SJSA1 (cell line): Measurements from ENCODE around the gene PDIA2. TPM values are rescaled to one million over a fixed set of nuclear protein-coding genes. Genes with fewer than 3 reads are reported as not detected.

Source experiments
- DNase-seq, 2 experiments: peaks; one replicate each; pipeline ENCODE4 v3.0.0-alpha.2; 2015 to 2020; ENCODE audit warnings: low spot score in 2 of 2, low read depth in 1 of 2
- H3K27ac ChIP-seq: fragments of 250-450 bp; sonication (Bioruptor Pico); 2 replicates; pipeline ENCODE4 v1.5.1; 2020; ENCODE audit warnings: mild to moderate bottlenecking, moderate library complexity
- H3K27me3 ChIP-seq: fragments of 250-450 bp; sonication (Bioruptor Pico); replicated peaks from 2 replicates; pipeline ENCODE4 v1.5.1; 2020; ENCODE audit warnings: mild to moderate bottlenecking, moderate library complexity
- H3K36me3 ChIP-seq: fragments of 250-450 bp; sonication (Bioruptor Pico); 2 replicates; pipeline ENCODE4 v1.5.1; 2020; ENCODE audit warnings: mild to moderate bottlenecking
- H3K4me1 ChIP-seq: fragments of 250-450 bp; sonication (Bioruptor Pico); replicated peaks from 2 replicates; pipeline ENCODE4 v1.6.1; 2021; ENCODE audit warnings: mild to moderate bottlenecking
- H3K4me3 ChIP-seq: fragments of 250-450 bp; sonication (Bioruptor Pico); 2 replicates; pipeline ENCODE4 v1.5.1; 2020; ENCODE audit warnings: mild to moderate bottlenecking
- H3K9me3 ChIP-seq: fragments of 250-450 bp; sonication (Bioruptor Pico); replicated peaks from 2 replicates; pipeline ENCODE4 v1.5.1; 2020; ENCODE audit warnings: mild to moderate bottlenecking
- total RNA-seq: library from RNA; depleted of rRNA; stranded (reverse); fragments of >200 nt; shearing (Covaris generic); gene quantifications from 2 replicates; pipeline ENCODE4 v1.2.3, GENCODE V29; 2014; rRNA removed

Gene PDIA2, protein sequence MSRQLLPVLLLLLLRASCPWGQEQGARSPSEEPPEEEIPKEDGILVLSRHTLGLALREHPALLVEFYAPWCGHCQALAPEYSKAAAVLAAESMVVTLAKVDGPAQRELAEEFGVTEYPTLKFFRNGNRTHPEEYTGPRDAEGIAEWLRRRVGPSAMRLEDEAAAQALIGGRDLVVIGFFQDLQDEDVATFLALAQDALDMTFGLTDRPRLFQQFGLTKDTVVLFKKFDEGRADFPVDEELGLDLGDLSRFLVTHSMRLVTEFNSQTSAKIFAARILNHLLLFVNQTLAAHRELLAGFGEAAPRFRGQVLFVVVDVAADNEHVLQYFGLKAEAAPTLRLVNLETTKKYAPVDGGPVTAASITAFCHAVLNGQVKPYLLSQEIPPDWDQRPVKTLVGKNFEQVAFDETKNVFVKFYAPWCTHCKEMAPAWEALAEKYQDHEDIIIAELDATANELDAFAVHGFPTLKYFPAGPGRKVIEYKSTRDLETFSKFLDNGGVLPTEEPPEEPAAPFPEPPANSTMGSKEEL
- total RNA-seq: not detected in 2 replicates

DNA sequence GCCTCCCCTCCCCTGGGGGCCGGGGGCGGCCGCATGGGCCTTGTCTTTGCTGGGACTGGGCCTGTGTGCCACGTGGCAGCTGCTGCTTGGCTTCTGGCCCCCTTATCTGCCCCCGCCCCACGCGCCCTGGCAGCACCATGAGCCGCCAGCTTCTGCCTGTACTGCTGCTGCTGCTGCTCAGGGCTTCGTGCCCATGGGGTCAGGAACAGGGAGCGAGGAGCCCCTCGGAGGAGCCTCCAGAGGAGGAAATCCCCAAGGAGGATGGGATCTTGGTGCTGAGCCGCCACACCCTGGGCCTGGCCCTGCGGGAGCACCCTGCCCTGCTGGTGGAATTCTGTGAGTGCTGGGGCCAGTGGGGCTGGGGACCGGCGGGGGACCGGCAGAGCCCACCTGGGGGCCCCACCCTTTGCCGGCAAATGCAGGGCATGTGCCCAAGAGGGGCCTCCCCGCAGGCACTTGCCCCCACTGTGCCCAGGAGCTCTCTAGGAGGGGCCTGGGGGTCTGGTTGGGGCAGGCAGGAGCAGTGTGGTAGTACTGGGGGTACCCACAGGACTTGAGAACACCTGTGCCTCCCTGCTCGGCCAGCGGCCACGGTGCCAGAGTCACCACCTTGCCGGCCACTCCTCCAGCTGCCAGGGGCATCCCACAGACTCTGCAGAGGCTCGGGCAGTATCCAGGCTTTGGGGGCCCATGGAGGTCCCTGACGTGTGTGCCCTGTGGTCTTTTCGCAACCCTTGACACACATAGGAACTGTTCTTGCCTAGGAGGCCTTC, at the start of gene PDIA2:
Gene PDIA2 (plus strand): TSS at position 132 of the 773 bp plus-strand sequence. CDS start 6 bp downstream, at position 138.
- Histone ChIP-seq H3K4me3 (no peak within 1 kb of the TSS), H3K27me3 (peaks cover 31% of the 10 kb centered on the region), H3K4me1 (no peaks in the 10 kb centered on the region; the same call in 1 of the 2 replicates), H3K9me3 (peaks cover 7% of the 10 kb centered on the region; the same call in 1 of the 2 replicates), H3K27ac (no peak within 1 kb of the TSS), H3K36me3 (peaks cover 20% of the 10 kb centered on the region)
- DNase-seq: no peak

- Histone ChIP-seq H3K27me3 (no peaks in the 10 kb centered on the region), H3K36me3 (peaks cover 4% of the 10 kb centered on the region), H3K9me3 (no peaks in the 10 kb centered on the region), H3K27ac (peak within 1 kb of the TSS; percentile 88), H3K4me3 (peak within 1 kb of the TSS; percentile 96), H3K4me1 (peaks cover 16% of the 10 kb centered on the region)
- DNase-seq: peak; percentile 92 to 93
Measured at GRCh38 chr16:234468-235305, 48.3 kb upstream of the PDIA2 start, which contains the start of gene FAM234A. Gene FAM234A, plus strand, starts transcription at chr16:234821. Its CDS starts 19,593 bp downstream, at chr16:254414.

GRCh38 chr16:239948-240277, 43.1 kb upstream of the PDIA2 start:
- no peak overlapping the region for H3K27ac ChIP-seq
- H3K27me3 ChIP-seq: no peaks in the 10 kb centered on the region
- H3K4me3 ChIP-seq: no peak overlapping the region
- H3K36me3 ChIP-seq: peaks cover 1% of the 10 kb centered on the region
- no peaks in the 10 kb centered on the region for H3K9me3 ChIP-seq
- DNase-seq: no peak
- H3K4me1 ChIP-seq: peaks cover 10% of the 10 kb centered on the region

- Histone ChIP-seq H3K27me3 (no peaks in the 10 kb centered on the region), H3K9me3 (no peaks in the 10 kb centered on the region), H3K36me3 (no peaks in the 10 kb centered on the region; the same call in 1 of the 2 replicates), H3K4me1 (peaks cover 4% of the 10 kb centered on the region), H3K27ac (no peak overlapping the region), H3K4me3 (no peak overlapping the region)
- no peak for DNase-seq
Measured at GRCh38 chr16:240559-240958, 42.4 kb upstream of the PDIA2 start.

- no peaks in the 10 kb centered on the region for H3K27me3 ChIP-seq
- H3K27ac ChIP-seq: no peak overlapping the region
- DNase-seq: no peak
- no peaks in the 10 kb centered on the region for H3K4me1 ChIP-seq
- no peaks in the 10 kb centered on the region for H3K9me3 ChIP-seq
- H3K4me3 ChIP-seq: no peak overlapping the region
- H3K36me3 ChIP-seq: no peaks in the 10 kb centered on the region
Measured at GRCh38 chr16:242281-242680, 40.7 kb upstream of the PDIA2 start.

- Histone ChIP-seq H3K27me3 (no peaks in the 10 kb centered on the region), H3K9me3 (no peaks in the 10 kb centered on the region), H3K4me1 (no peaks in the 10 kb centered on the region), H3K36me3 (no peaks in the 10 kb centered on the region), H3K27ac (no peak overlapping the region), H3K4me3 (no peak overlapping the region)
- DNase-seq: no peak
Measured at GRCh38 chr16:243348-243747, 39.6 kb upstream of the PDIA2 start.

GRCh38 chr16:245105-245504, 37.9 kb upstream of the PDIA2 start:
- Histone ChIP-seq H3K4me3 (no peak overlapping the region), H3K27me3 (no peaks in the 10 kb centered on the region), H3K9me3 (no peaks in the 10 kb centered on the region), H3K4me1 (no peaks in the 10 kb centered on the region), H3K36me3 (no peaks in the 10 kb centered on the region), H3K27ac (no peak overlapping the region)
- no peak for DNase-seq

GRCh38 chr16:247027-247426, 35.9 kb upstream of the PDIA2 start:
- H3K27me3 ChIP-seq: no peaks in the 10 kb centered on the region
- H3K4me3 ChIP-seq: no peak overlapping the region
- no peak for DNase-seq
- no peaks in the 10 kb centered on the region for H3K9me3 ChIP-seq
- peaks cover 3% of the 10 kb centered on the region for H3K36me3 ChIP-seq
- no peak overlapping the region for H3K27ac ChIP-seq
- no peaks in the 10 kb centered on the region for H3K4me1 ChIP-seq

GRCh38 chr16:249431-249830, 33.5 kb upstream of the PDIA2 start:
- Histone ChIP-seq H3K9me3 (no peaks in the 10 kb centered on the region), H3K27ac (no peak overlapping the region), H3K36me3 (peaks cover 3% of the 10 kb centered on the region), H3K4me3 (no peak overlapping the region), H3K4me1 (no peaks in the 10 kb centered on the region), H3K27me3 (no peaks in the 10 kb centered on the region)
- no peak for DNase-seq

DNA sequence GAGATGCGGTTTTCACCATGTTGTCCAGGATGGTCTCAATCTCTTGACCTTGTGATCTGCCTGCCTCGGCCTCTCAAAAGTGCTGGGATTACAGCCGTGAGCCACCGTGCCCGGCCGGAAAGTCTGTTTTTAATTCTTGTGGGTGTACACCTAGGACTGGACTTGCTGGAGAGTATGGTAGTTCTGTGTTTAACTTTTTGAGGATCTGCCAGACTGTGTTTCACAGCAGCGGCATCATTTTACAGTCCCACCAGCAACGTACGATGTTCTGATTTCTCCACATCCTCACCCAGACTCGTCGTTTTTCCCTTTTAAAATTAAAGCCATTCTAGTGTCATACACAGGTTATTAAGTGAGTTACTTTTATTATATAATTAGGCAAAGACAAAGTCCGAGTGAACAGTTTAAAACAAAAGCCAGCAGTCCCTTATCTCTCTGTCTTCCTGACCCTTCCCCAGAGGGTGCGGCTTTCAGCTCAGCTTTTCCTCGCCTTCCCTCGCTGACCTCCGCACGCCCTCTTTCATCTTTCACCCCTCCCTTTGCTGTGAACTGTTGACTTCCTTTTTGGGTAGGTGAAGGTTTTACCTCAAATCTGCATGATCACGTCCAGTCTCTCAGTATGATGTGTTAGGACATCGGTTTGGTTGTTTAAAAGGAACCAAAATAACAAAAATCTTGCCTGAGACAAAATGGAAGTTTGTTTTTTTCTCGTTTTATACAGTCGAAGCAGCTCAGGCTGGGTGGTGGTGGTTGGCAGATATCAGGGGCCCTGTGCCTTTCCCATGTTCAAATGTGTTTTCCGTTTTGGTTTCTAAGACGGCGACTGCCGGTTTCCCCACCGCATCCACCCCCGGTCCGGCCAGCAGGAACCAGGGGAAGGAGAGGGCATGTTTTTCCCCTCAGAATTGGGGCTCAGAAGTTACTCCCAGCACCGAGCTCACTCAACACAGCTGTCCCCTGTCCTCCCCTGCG, 30.3 kb upstream of the PDIA2 start:
- peaks cover 10% of the 10 kb centered on the region for H3K36me3 ChIP-seq
- H3K9me3 ChIP-seq: no peaks in the 10 kb centered on the region
- DNase-seq: no peak
- H3K27me3 ChIP-seq: no peaks in the 10 kb centered on the region
- H3K27ac ChIP-seq: no peak overlapping the region
- no peaks in the 10 kb centered on the region for H3K4me1 ChIP-seq
- no peak overlapping the region for H3K4me3 ChIP-seq

GRCh38 chr16:253833-254232, 29.1 kb upstream of the PDIA2 start:
- no peak for DNase-seq
- Histone ChIP-seq H3K4me3 (no peak overlapping the region), H3K4me1 (no peaks in the 10 kb centered on the region), H3K9me3 (no peaks in the 10 kb centered on the region), H3K27ac (no peak overlapping the region), H3K36me3 (peaks cover 10% of the 10 kb centered on the region), H3K27me3 (no peaks in the 10 kb centered on the region)

DNA sequence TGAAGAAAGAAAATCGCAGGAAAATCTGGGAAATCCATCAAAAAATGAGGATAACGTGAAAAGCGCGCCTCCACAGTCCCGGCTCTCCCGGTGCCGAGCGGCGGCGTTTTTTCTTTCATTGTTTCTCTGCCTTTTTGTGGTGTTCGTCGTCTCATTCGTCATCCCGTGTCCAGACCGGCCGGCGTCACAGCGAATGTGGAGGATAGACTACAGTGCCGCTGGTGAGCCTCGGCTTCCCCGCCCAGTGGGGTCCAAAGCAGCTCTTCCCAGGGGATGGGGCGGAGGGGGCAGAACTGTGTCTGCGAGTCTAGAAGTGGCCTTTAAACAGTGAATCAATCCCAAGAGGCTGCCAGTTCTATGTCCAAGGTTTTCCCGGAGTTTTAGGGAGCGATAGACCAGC, 28.5 kb upstream of the PDIA2 start:
- DNase-seq: no peak
- Histone ChIP-seq H3K4me3 (no peak overlapping the region), H3K36me3 (peaks cover 10% of the 10 kb centered on the region), H3K4me1 (no peaks in the 10 kb centered on the region), H3K27ac (no peak overlapping the region), H3K27me3 (no peaks in the 10 kb centered on the region), H3K9me3 (no peaks in the 10 kb centered on the region)
